GM12878 (cell line): Measurements from ENCODE around the gene BTG2. TPM values are rescaled to one million over a fixed set of nuclear protein-coding genes. Genes with fewer than 3 reads are reported as not detected.

ENCODE experiments used
- BHLHE40 ChIP-seq, 2 experiments: fragments of 450-650 bp in 1 of 2; IDR thresholded peaks; 2 replicates each; pipeline ENCODE4 v1.6.1; 2011 to 2017; ENCODE audit warnings: low read depth in 2 of 2, borderline replicate concordance in 1 of 2, improper control_type of control experiment in 1 of 2, low read length in 1 of 2, mild to moderate bottlenecking in 1 of 2
- EGR1 ChIP-seq, 2 experiments: IDR thresholded peaks; 1 replicate in 1 of 2; 2 replicates in 1 of 2; pipeline ENCODE4 v1.6.1; 2011 to 2012; ENCODE audit warnings: low read depth in 2 of 2, low read length in 2 of 2, borderline replicate concordance in 1 of 2, mild to moderate bottlenecking in 1 of 2, moderate library complexity in 1 of 2
- FOXM1 ChIP-seq: IDR thresholded peaks from 2 replicates; pipeline ENCODE4 v1.6.1; 2012; ENCODE audit warnings: low read depth, mild to moderate bottlenecking, inconsistent platforms, low read length, moderate library complexity
- IKZF1 ChIP-seq: fragments of 450-650 bp; conservative IDR thresholded peaks from 2 replicates; pipeline ENCODE4 v1.6.1; 2017; ENCODE audit warnings: antibody characterized with exemption, mild to moderate bottlenecking
- IKZF2 ChIP-seq, 2 experiments: fragments of 450-650 bp; IDR thresholded peaks; 2 replicates each; pipeline ENCODE4 v1.6.1; 2017; ENCODE audit warnings: mild to moderate bottlenecking in 2 of 2, moderate library complexity in 2 of 2
- JUNB ChIP-seq: IDR thresholded peaks from 2 replicates; pipeline ENCODE4 v1.6.1; 2016; ENCODE audit warnings: antibody characterized with exemption, mild to moderate bottlenecking
- KAT2A ChIP-seq: conservative IDR thresholded peaks from 2 replicates; pipeline ENCODE4 v1.6.1; 2011; ENCODE audit warnings: low read depth, low read length; ENCODE audit not compliant: control insufficient read depth
- NBN ChIP-seq: fragments of 450-650 bp; IDR thresholded peaks from 2 replicates; pipeline ENCODE4 v1.6.1; 2016
- NFIC ChIP-seq: IDR thresholded peaks from 2 replicates; pipeline ENCODE4 v1.6.1; 2012; ENCODE audit warnings: low read depth, mild to moderate bottlenecking, inconsistent platforms, low read length, moderate library complexity
- NFYA ChIP-seq: IDR thresholded peaks from 2 replicates; pipeline ENCODE4 v1.6.1; 2011; ENCODE audit warnings: low read depth, mild to moderate bottlenecking, low read length, improper control_type of control experiment, borderline replicate concordance
- NFYB ChIP-seq: IDR thresholded peaks from 2 replicates; pipeline ENCODE4 v1.6.1; 2011; ENCODE audit warnings: low read depth, mild to moderate bottlenecking, low read length, improper control_type of control experiment, moderate library complexity; ENCODE audit not compliant: insufficient read depth
- NR2C2 ChIP-seq: IDR thresholded peaks from 2 replicates; pipeline ENCODE4 v1.6.1; 2011; ENCODE audit warnings: borderline replicate concordance, low read depth; ENCODE audit not compliant: control insufficient read depth, insufficient read length
- RB1 ChIP-seq: fragments of 450-650 bp; formaldehyde crosslinking; IDR thresholded peaks from 2 replicates; pipeline ENCODE4 v1.6.1; 2017; ENCODE audit warnings: mild to moderate bottlenecking, borderline replicate concordance
- RBBP5 ChIP-seq: fragments of 200-600 bp; sonication (generic); conservative IDR thresholded peaks from 2 replicates; pipeline ENCODE4 v1.6.1; 2016
- STAT3 ChIP-seq: IDR thresholded peaks from 2 replicates; pipeline ENCODE4 v1.6.1; 2011; ENCODE audit warnings: low read depth, low read length, improper control_type of control experiment
- polyA plus RNA-seq, 11 experiments: library from polyadenylated mRNA; depleted of rRNA in 4 of 11; unstranded in 6 of 11; stranded (reverse) in 5 of 11; fragments of >200 nt; fragmentation: Nextera tagmentation in 4 of 11; fragmentation: Illumina TruSeq in 1 of 11; extraction: Ambion mirVana in 4 of 11; extraction: Trizol in 1 of 11; gene quantifications; 1 replicate in 1 of 11; 2 replicates in 10 of 11; pipeline versions ENCODE4 v1.2.1 to v1.2.3, GENCODE V29; 2011 to 2016; ENCODE audit warnings: inconsistent platforms in 2 of 11, missing spikeins in 2 of 11, low read depth in 1 of 11
- total RNA-seq, 4 experiments: library from RNA; depleted of rRNA in 3 of 4; stranded (reverse); fragments of >200 nt in 3 of 4; fragmentation: Illumina TruSeq in 1 of 4; extraction: Trizol in 1 of 4; gene quantifications; 2 replicates each; pipeline versions ENCODE4 v1.2.1 to v1.2.3, GENCODE V29; 2013 to 2021
- TF ChIP-seq, protein P1 (sequence below): fragments of 450-650 bp; IDR thresholded peaks from 2 replicates; pipeline ENCODE4 v1.6.1; 2018; ENCODE audit warnings: borderline replicate concordance, mild to moderate bottlenecking; ENCODE audit not compliant: partially characterized antibody
- TF ChIP-seq, protein P2 (sequence below): IDR thresholded peaks from 2 replicates; pipeline ENCODE4 v1.6.1; 2011; ENCODE audit warnings: borderline replicate concordance, low read depth, mild to moderate bottlenecking, moderate library complexity, low read length; ENCODE audit not compliant: insufficient read depth, poor library complexity, severe bottlenecking
- TF ChIP-seq, protein P3 (sequence below): IDR thresholded peaks from 2 replicates; pipeline ENCODE4 v1.6.1; 2011; ENCODE audit warnings: borderline replicate concordance, low read depth, mild to moderate bottlenecking, moderate library complexity, mixed read lengths, low read length; ENCODE audit not compliant: insufficient read depth; ENCODE audit errors: extremely low read length
- TF ChIP-seq, protein P4 (sequence below): IDR thresholded peaks from 2 replicates; pipeline ENCODE4 v1.6.1; 2011; ENCODE audit warnings: mild to moderate bottlenecking, low read depth, low read length, moderate library complexity; ENCODE audit not compliant: insufficient replicate concordance
- TF ChIP-seq, protein P5 (sequence below): IDR thresholded peaks from 2 replicates; pipeline ENCODE4 v1.6.1; 2011; ENCODE audit warnings: low read depth, mild to moderate bottlenecking, low read length, moderate library complexity, borderline replicate concordance; ENCODE audit errors: extremely low read depth
- TF ChIP-seq, protein P6 (sequence below): fragments of 450-650 bp; IDR thresholded peaks from 2 replicates; pipeline ENCODE4 v1.6.1; 2017; ENCODE audit warnings: mild to moderate bottlenecking

The BTG2 gene
- total and polyA plus RNA-seq, 10 of the 15 experiments (the other 5 are each of a cell fraction or from before 2014, with no cell fraction given), result 23.3 to 160 (median 98.1) TPM

DNA sequence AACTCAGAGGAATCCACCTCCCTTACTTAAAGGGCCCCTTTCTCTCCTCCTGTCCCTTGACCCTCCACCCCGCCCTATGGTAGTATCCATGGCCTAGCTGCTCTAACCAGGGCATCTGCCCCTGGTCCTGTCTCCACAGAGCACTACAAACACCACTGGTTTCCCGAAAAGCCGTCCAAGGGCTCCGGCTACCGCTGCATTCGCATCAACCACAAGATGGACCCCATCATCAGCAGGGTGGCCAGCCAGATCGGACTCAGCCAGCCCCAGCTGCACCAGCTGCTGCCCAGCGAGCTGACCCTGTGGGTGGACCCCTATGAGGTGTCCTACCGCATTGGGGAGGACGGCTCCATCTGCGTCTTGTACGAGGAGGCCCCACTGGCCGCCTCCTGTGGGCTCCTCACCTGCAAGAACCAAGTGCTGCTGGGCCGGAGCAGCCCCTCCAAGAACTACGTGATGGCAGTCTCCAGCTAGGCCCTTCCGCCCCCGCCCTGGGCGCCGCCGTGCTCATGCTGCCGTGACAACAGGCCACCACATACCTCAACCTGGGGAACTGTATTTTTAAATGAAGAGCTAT lies 1.7 kb downstream of the BTG2 start (continued):
- TF ChIP-seq, protein P1, sequence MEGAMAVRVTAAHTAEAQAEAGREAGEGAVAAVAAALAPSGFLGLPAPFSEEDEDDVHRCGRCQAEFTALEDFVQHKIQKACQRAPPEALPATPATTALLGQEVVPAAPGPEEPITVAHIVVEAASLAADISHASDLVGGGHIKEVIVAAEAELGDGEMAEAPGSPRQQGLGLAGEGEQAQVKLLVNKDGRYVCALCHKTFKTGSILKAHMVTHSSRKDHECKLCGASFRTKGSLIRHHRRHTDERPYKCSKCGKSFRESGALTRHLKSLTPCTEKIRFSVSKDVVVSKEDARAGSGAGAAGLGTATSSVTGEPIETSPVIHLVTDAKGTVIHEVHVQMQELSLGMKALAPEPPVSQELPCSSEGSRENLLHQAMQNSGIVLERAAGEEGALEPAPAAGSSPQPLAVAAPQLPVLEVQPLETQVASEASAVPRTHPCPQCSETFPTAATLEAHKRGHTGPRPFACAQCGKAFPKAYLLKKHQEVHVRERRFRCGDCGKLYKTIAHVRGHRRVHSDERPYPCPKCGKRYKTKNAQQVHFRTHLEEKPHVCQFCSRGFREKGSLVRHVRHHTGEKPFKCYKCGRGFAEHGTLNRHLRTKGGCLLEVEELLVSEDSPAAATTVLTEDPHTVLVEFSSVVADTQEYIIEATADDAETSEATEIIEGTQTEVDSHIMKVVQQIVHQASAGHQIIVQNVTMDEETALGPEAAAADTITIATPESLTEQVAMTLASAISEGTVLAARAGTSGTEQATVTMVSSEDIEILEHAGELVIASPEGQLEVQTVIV, result no peak
- TF ChIP-seq, protein P2, sequence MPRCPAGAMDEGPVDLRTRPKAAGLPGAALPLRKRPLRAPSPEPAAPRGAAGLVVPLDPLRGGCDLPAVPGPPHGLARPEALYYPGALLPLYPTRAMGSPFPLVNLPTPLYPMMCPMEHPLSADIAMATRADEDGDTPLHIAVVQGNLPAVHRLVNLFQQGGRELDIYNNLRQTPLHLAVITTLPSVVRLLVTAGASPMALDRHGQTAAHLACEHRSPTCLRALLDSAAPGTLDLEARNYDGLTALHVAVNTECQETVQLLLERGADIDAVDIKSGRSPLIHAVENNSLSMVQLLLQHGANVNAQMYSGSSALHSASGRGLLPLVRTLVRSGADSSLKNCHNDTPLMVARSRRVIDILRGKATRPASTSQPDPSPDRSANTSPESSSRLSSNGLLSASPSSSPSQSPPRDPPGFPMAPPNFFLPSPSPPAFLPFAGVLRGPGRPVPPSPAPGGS, result no peak
- TF ChIP-seq, protein P3, sequence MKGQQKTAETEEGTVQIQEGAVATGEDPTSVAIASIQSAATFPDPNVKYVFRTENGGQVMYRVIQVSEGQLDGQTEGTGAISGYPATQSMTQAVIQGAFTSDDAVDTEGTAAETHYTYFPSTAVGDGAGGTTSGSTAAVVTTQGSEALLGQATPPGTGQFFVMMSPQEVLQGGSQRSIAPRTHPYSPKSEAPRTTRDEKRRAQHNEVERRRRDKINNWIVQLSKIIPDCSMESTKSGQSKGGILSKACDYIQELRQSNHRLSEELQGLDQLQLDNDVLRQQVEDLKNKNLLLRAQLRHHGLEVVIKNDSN, result no peak
- TF ChIP-seq, protein P4, sequence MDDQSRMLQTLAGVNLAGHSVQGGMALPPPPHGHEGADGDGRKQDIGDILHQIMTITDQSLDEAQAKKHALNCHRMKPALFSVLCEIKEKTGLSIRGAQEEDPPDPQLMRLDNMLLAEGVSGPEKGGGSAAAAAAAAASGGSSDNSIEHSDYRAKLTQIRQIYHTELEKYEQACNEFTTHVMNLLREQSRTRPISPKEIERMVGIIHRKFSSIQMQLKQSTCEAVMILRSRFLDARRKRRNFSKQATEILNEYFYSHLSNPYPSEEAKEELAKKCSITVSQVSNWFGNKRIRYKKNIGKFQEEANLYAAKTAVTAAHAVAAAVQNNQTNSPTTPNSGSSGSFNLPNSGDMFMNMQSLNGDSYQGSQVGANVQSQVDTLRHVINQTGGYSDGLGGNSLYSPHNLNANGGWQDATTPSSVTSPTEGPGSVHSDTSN, result no peak
- TF ChIP-seq NR2C2 (no peak), NBN (no peak), NFYB (no peak), NFYA (no peak), IKZF1 (0 out of 2 replicates have a peak, but pooled peaks have one; percentile 18), STAT3 (no peak), JUNB (no peak), NFIC (no peak; the same call in 1 of the 2 replicates), RB1 (no peak), RBBP5 (no peak), EGR1 (IDR thresholded peaks at IDR 0.05; ENCODE audit: borderline replicate concordance in 1 of 2, low read depth in 2 of 2, low read length in 2 of 2) (peak in 1 of 2 experiments; percentile 93; a peak in 2 of 3 replicates), KAT2A (no peak), FOXM1 (no peak), BHLHE40 (IDR thresholded peaks at IDR 0.05; ENCODE audit: borderline replicate concordance in 1 of 2, low read depth in 2 of 2, low read length in 1 of 2) (no peak), IKZF2 (IDR thresholded peaks at IDR 0.05) (no peak)
- TF ChIP-seq, protein P5, sequence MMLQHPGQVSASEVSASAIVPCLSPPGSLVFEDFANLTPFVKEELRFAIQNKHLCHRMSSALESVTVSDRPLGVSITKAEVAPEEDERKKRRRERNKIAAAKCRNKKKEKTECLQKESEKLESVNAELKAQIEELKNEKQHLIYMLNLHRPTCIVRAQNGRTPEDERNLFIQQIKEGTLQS, result no peak
- TF ChIP-seq, protein P6, sequence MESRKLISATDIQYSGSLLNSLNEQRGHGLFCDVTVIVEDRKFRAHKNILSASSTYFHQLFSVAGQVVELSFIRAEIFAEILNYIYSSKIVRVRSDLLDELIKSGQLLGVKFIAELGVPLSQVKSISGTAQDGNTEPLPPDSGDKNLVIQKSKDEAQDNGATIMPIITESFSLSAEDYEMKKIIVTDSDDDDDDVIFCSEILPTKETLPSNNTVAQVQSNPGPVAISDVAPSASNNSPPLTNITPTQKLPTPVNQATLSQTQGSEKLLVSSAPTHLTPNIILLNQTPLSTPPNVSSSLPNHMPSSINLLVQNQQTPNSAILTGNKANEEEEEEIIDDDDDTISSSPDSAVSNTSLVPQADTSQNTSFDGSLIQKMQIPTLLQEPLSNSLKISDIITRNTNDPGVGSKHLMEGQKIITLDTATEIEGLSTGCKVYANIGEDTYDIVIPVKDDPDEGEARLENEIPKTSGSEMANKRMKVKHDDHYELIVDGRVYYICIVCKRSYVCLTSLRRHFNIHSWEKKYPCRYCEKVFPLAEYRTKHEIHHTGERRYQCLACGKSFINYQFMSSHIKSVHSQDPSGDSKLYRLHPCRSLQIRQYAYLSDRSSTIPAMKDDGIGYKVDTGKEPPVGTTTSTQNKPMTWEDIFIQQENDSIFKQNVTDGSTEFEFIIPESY, result no peak
